Measurements from ENCODE around the gene AREG. TPM values are rescaled to one million over a fixed set of nuclear protein-coding genes. Genes with fewer than 3 reads are reported as not detected.

AREG gene
- total RNA-seq, 1 experiment from 2014 or later, result 0.54 TPM

GRCh38 chr4:74463123-74463522, 18.2 kb downstream of the AREG start:
- in situ Hi-C loops (cut with HindIII; ENCODE audit: low pct_unique_long_range_greater_than_20kb, low sequenced_read_pairs) (no loop called here), intact Hi-C loops (cut with micrococcal nuclease; ENCODE audit: unreplicated experiment) (no loop called here)
- H3K27ac ChIP-seq (ENCODE audit: low read length), result no peak overlapping the region
- no peak for ATAC-seq
- no peaks in the 10 kb centered on the region for H3K27me3 ChIP-seq (ENCODE audit: control insufficient read depth, insufficient read depth, low read length)
- ChIA-PET POLR2A (no interaction called here), CTCF (no interaction called here)
- H3K4me1 ChIP-seq (ENCODE audit: control insufficient read depth, insufficient read depth, low read length), result no peaks in the 10 kb centered on the region
- TF ChIP-seq SIN3A (IDR thresholded peaks at IDR 0.05; ENCODE audit: borderline replicate concordance, insufficient read depth, low read depth, low read length) (no peak), TCF7L2 (IDR thresholded peaks at IDR 0.05; ENCODE audit: low read depth, low read length) (no peak), POLR2AphosphoS5 (IDR thresholded peaks at IDR 0.05; ENCODE audit: low read depth, low read length) (no peak), CTCF (IDR thresholded peaks at IDR 0.05) (no peak), REST (IDR thresholded peaks at IDR 0.05; ENCODE audit: insufficient read depth in 1 of 2, low read depth in 2 of 2, low read length in 1 of 2) (no peak)
- DNase-seq (ENCODE audit: low read depth, low spot score), result no peak
- BruUV-seq (replicated peaks), result no TSS peak
- no peak overlapping the region for H3K4me3 ChIP-seq (ENCODE audit: low read depth in 2 of 2, low read length in 2 of 2)
- H3K36me3 ChIP-seq (ENCODE audit: control insufficient read depth, insufficient read depth, low read length), result no peaks in the 10 kb centered on the region
- no peaks in the 10 kb centered on the region for H3K9me3 ChIP-seq (ENCODE audit: control insufficient read depth, insufficient read depth, low read depth, low read length)

- no TSS peak for BruUV-seq (replicated peaks)
- no peaks in the 10 kb centered on the region for H3K9me3 ChIP-seq (ENCODE audit: control insufficient read depth, insufficient read depth, low read depth, low read length)
- POLR2A ChIA-PET, result no interaction called here
- no peaks in the 10 kb centered on the region for H3K27me3 ChIP-seq (ENCODE audit: control insufficient read depth, insufficient read depth, low read length)
- ATAC-seq (no peak), DNase-seq (ENCODE audit: low read depth, low spot score) (no peak)
- in situ Hi-C loops (cut with HindIII; ENCODE audit: low pct_unique_long_range_greater_than_20kb, low sequenced_read_pairs), result no loop called here
- H3K4me1 ChIP-seq (ENCODE audit: control insufficient read depth, insufficient read depth, low read length), result no peaks in the 10 kb centered on the region
- CTCF ChIA-PET, result no interaction called here
- no peak overlapping the region for H3K27ac ChIP-seq (ENCODE audit: low read length)
- intact Hi-C loops (cut with micrococcal nuclease; ENCODE audit: unreplicated experiment), result no loop called here
- H3K4me3 ChIP-seq (ENCODE audit: low read depth in 2 of 2, low read length in 2 of 2), result no peak overlapping the region
- H3K36me3 ChIP-seq (ENCODE audit: control insufficient read depth, insufficient read depth, low read length), result no peaks in the 10 kb centered on the region
- no peak for TF ChIP-seq POLR2AphosphoS5 (IDR thresholded peaks at IDR 0.05; ENCODE audit: low read depth, low read length)
- no peak for TF ChIP-seq CTCF (IDR thresholded peaks at IDR 0.05)
- TF ChIP-seq TCF7L2 (IDR thresholded peaks at IDR 0.05; ENCODE audit: low read depth, low read length), result no peak
- no peak for TF ChIP-seq SIN3A (IDR thresholded peaks at IDR 0.05; ENCODE audit: borderline replicate concordance, insufficient read depth, low read depth, low read length)
- TF ChIP-seq REST (IDR thresholded peaks at IDR 0.05; ENCODE audit: insufficient read depth in 1 of 2, low read depth in 2 of 2, low read length in 1 of 2), result no peak
Measured at GRCh38 chr4:74464291-74464690, 19.4 kb downstream of the AREG start.

All from Panc1 (cell line).